HG03378 (cell line): Measurements from ENCODE around the gene TMEM161A.
"Not testable (repeated sequence)": the region's sequence is repeated elsewhere in the genome, so short reads cannot be mapped to it uniquely, and the experiment has no call there.

Source experiments
- ATAC-seq: cut with Tn5 transposase; IDR thresholded peaks from one replicate; pipeline ENCODE4 v1.9.1; 2021; ENCODE audit warnings: mild to moderate bottlenecking, moderate library complexity; ENCODE audit not compliant: unreplicated experiment

Gene TMEM161A

DNA sequence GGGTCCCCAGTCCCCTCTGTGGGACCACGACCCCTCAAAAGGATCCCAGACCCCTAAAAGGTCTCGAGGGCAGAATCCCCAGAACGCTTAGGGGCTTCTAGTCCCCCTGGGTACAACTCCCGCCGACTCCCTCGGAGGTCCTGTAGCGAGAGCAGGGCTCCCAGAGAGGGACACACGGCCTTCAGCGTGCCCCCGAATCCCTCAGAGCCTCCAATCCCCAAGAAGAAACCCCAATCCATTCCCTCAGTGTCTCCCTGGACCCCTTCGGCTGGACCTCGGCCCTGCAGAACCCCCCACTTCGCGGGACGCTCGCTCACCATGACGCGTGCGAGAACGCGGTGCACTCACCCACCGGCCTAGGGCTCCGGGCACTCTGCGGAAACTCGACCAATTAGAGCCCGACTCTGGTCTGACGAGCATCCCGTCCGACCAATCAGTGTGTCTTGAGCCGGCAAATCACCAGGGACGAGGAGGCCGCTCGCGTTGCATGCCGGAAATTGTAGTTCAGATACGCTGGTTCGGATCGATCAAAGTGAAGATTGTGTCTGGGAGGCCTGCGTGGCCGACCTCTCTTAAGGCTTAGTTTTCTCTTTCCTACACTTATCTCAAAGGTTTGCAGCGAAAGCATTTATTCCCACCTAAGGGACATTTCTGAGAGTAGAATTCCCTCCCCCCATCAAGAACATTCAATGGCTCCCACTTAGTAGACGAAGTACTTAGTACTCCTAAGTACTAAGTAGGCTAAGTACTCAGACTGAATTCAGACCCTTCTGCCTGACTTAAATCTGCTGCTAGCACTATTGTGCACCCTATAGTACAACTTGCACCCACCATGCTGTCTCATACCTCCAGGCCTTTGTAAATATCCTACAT lies at the start of gene TMEM161A:
Gene TMEM161A, minus strand, starts transcription at position 370 of the 873 bp plus-strand sequence. Its CDS starts 50 bp downstream, at position 320.
- ATAC-seq, result peak; percentile 93

DNA sequence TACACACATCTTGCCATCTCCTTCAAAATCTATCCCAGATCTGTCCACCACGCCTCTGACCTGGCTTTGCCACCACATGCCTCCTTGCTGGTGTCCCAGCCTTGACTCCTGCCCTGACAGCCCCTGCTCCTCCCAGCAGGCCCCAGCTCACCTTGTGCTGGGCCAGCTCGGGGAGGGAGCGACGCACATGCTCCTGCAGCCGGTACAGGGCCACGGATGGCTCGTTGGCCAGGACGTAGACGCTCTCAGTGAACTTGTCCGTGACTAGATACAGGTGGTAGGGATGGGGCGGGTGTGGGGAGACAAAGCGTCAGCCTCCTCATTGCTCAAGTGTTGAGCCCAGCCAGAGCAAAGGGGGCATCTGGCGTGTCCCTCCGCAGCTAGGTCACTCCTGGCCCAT lies 48.5 kb upstream of the TMEM161A start:
- no peak for ATAC-seq

DNA sequence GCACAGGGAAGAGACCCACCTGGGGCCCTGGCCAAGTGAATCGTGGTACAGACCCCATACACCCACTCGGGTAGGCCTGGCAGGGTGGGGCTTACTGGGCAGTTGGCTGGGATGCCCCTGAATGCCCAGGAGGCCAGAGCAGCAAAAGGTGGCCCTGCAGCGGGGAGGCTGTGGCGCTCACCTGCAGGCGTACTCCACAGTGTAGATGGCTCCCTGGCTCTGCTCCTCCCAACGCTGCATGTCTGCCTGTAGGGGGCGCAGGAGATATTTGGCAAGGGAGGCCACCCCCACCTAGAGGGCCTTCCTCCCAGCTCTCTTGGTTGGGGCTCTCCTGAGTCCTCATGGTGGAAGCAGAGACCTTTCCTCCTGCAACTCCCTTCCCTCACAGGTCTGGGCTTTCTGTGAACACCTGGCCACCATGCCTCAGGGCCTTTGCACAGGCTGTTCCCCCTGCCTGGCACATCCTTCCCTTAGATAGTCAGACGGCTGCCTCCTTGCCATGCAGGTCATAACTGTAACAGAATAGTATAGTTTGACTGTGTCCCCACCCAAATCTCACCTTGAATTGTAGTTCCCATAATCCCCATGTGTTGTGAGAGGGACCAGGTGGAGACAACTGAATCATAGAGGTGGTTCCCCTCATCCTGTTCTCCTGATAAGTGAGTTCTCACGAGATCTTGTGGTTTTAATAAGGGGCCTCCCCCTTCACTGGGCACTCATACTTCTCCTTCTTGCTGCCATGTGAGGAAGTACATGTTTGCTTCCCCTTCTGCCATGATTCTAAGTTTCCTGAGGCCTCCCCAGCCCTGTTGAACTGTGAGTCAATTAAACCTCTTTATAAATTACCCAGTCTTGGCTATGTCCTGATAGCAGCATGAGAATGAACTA lies 47.8 kb upstream of the TMEM161A start:
- no peak for ATAC-seq

DNA sequence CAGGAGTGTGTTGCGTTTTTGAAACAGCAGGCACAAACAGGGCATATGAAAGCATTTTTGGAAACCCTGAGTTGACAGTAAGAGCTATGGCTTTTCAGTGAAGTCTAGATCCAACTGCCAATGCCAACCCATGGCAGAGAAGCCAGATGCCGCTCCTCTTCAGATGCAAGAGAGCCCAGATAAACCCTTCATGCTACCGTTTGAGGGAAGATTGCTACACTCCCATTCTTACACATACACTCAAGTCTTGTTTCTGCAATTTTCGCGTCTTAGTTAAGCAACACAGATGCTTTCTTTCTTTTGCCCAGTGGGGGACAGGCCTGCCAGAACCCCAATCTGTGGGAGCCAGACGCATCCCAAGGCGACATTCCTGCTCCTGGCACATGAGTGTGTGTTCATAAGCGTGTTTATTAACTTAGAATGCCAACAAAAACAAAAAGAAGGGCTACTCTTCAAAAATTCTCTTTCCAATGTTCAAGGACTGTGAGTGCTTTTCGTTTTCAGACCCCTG lies 43.3 kb upstream of the TMEM161A start:
- ATAC-seq, result no peak

DNA sequence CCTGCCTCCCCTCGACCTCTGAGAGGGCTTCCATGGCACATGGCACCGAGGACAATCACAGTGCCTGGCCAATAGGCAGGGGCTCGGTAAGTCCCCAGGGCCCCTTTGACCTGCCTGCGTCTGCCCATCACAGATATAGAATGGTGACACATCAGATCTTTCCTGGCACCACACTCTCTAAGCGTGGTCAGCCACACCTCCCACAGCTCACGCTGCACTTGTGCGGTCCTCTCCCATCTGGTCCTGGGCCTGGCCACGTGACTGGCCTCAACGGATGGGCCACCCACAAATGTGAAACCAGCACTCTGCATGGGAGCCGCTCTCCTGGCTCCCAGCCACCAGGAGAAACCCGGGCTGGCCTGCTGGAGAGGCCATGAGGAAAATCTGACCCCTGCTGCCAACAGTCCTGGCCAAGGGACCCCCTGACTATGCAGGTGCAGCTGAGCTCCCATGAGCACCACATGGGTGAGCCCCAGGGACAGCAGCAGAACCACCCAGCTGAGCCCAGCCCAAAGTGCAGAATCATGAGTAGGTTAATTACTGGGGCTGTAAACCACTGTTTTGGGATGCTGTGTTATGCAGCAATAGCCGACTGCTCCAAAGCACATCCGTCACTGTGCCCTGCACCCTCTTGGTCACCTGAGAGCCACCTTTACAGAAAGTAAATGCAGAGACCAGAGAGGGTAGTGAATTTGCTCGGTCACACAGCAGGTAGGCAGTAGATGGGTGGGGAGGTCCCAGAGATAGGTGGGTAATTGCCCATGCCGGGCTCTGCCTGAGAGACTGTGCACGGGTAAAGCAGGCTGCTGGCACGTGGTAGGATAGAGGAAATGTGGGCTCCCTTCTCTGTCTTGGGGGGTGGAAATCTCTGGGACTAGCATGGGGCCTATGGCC lies 41.5 kb upstream of the TMEM161A start:
- ATAC-seq, result no peak

DNA sequence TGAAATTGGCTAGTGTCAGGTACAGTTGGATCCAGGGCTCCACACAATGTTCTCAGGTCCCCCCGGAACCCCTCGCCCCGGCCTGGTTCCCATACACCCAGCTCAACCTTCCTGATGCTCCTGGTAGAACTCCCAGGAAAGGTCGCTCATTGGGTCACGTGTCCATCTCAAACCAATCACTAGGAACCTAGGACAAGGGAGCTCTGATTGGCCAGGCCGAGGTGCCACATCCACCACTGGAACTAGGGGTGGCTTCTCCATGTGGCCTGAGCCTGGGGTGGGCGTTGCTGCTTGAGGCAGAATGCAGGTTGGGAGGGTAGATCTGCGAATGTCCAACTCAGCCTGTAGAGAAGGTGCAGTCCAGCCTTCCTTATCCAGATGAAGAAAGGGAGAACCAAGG lies 38.7 kb upstream of the TMEM161A start:
- ATAC-seq, result no peak

DNA sequence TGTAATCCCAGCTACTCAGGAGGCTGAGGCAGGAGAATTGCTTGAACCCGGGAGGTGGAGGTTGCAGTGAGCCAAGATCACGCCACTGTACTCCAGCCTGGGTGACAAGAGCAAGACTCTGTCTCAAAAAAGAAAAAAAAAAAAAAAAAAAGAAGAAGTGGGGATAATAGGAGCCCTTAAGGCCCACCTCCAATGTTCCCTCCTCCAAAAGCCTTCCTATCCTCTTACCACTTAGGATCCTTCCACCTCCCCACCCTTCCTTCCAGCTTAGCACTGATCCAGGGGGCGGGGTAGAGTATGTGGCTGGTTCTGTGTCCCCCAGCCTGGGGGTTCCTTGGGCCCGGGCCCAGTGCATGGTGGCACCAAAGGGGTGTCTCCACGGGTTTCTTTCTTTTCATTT lies 35.0 kb upstream of the TMEM161A start:
- ATAC-seq, result not testable (repeated sequence)

DNA sequence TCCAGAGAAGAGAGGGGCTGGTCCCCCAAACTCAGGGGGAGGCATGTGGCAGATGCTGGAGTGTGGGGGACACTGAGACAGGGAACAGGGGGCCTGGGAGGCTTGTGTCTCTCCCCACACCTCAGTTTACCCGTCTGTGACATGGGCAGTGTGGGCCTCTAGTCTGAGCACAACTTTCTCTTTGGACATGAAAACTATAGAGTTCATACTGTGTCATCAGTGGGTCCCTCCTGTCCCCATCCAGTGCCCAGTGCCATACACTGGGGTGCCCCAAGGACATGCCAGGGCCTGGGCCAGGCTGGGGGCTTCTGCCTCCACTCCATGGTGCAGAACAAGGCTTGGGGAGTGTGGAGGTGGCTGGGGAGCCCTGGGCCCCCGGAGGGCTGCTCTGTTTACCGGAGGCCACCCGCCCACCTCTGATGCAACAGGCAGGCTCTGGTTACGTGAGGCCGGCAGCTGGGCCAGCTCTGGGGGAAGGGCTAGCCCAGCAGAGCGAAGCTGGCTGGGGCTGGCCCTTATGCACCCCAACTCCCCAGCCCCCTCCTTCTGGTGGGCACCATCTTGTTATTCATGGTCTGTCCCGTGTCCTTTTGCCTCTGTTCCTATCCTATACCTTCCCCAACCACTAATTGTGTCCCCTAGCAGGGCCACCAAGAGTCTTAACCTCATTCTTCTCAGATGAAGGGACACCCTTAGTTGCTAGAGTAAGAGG lies 33.7 kb upstream of the TMEM161A start:
- no peak for ATAC-seq

DNA sequence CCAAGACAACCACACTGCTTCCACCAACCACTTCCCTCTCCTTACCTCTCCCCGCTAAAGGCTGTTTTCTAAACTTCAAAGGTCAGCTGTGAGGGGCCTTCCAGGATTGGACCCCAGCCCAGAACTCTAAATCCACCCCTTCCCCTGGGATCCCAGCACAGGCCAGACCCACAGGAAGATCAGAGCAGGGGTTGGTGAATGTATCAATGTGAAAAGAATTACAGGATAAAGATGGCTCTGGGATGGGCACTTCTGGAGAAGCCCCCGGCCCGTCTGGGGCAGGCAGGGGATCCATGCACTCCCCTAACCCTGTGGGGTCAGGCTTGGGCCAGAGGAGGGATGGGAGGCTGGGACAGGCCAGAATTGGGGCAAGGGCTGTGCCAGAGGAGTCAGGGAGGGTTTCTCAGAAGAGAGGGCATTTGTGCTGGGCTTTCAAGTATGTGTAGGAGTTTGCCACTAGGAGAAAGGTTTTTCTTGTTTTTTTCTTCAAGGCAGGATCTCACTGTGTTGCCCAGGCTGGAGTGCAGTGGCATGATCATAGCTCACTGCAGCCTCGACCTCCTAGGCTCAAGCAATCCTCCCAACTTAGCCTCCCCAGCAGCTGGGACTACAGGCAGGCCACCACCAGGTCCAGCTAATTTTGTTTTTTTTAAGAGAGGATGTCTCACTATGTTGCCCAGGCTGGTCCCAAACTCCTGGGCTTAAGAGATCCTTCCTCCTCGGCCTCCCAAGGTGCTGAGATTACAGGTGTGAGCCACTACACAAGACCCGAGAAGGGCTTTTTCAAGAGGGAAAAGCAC lies 32.8 kb upstream of the TMEM161A start:
- ATAC-seq, result no peak

DNA sequence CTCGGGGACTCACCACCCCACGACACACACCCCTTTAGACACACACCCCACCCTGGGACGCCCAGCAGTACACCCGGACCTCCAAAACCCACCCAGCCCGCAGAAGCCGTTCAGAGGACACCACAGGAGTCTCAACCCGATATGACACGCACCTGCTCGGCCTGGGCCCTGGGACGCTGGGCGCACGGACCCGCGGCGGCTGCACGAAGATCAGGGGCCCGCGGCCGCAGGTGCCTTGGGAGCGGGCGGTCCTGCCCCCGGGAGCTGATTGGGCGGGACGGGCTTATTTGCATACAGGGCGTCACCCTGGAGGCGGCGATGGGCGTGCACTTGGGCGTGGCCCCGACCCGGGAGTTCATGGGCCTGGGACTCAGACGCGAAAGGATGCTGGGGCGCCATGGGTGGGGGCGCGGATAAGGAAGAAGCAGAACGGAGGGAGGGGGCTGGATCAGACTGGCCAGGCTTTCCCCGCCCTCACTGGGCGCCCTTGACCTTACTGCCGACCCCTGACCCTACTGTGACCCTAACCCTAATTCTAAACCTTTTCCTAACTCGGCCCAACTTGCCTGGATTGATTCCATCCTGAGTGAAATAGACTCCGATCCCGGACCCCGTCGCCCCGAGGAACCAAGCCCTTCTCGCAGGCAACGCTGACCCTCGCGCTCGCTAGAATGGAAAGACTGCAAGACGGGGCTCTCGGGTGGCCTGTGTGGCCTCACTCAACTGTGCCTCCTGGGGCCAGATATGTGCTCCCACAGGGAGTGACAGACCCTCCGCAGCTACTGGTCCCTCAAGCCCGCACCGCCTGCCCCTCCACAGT lies 32.0 kb upstream of the TMEM161A start, which contains the start of gene MEF2B:
Gene MEF2B, minus strand, starts transcription at position 211 of the 820 bp plus-strand sequence. CDS start 19,528 bp downstream, outside the sequence.
- ATAC-seq, result peak; percentile 61

DNA sequence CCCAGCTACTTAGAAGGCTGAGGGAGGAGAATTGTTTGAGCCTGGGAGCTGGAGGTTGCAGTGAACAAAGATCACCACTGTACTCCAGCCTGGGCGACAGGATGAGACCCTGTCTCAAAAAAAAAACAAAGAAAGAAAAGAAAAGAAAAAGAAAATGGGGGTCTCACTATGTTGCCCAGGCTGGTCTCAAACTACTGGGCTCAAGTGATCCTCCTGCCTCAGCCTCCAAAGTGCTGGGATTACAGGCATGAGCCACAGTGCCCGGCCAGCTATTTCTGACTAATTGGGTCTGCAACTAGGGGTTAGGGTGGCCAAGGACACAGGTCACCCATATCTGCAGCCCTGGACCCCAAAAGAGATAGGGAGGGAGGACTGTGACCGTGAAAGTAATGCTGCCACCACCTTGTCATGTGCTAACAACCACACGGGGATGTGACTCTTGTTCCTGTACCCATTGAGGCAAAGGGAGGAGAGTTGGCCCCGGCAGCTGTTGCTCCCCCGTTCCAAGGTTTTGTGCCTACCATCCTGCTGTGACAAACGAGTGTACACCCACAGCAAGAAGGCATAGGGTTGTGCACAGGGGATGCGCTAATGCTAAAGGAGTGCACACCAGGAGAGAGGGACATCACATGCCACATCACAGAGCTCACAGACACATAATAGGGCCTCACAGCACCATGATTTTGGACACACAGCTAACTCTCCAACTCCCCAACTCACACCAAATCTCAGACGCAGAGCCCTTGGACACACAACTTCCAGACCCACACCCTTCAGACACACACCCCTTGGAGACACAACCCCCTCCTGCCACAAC lies 31.2 kb upstream of the TMEM161A start:
- ATAC-seq, result no peak

DNA sequence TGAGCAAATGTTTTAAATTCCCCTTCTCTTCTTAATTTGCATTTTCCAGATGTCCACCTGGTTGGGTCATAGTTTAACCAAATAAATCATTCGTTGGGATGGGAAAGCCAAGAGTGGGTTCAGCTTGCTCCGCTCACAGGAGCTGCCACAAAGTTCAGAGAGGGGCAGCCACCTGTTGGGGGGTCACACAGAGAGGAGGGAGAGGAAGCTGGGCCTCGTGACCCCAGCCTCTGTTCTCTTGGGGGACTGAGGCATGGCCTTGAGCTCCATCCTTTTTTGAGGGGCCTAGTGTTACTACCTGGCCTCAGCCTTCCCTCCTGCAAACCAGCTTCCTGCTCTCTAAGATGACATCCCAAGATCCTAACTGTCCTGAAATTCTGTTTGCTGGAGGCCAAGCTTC lies 29.3 kb upstream of the TMEM161A start:
- ATAC-seq, result no peak

DNA sequence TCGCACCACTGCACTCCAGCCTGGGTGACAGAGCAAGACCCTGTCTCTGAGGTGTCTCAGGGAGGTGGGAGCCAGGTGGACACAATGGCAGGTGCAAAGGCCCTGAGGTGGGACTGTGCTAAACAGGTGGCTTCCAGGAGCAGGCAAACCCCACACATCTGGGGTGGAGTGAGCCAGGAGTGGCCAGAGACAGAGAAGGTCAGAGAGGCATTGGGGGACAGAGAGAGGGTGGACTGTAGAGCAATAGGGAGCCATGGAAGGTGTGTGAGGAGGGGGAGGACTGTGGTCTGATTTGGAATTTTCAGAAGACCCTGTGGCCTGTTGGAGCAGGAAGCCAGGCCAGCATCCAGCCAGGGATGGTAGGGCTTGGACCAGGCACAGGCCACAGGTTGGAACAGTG lies 27.1 kb upstream of the TMEM161A start:
- ATAC-seq, result no peak

DNA sequence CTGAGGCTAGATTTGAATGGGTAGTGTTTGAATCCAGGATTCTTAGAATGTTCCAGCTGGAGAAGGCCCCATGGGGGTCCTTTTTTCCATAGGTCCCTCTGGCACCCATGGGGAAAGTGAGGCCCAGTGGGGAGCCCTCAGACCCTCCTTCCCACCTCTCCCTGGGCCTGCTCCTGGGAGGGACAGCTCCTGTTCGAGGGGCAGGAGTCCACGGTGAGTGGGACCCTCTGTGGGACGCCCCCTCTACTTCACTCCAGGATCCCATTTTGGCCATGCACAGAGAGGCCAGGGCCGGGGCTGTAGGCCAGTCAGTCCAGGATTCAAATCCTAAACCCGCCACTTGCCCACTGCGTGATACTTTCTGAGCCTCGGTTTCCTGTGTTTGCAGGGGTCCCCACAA lies 24.2 kb upstream of the TMEM161A start:
- ATAC-seq, result no peak

DNA sequence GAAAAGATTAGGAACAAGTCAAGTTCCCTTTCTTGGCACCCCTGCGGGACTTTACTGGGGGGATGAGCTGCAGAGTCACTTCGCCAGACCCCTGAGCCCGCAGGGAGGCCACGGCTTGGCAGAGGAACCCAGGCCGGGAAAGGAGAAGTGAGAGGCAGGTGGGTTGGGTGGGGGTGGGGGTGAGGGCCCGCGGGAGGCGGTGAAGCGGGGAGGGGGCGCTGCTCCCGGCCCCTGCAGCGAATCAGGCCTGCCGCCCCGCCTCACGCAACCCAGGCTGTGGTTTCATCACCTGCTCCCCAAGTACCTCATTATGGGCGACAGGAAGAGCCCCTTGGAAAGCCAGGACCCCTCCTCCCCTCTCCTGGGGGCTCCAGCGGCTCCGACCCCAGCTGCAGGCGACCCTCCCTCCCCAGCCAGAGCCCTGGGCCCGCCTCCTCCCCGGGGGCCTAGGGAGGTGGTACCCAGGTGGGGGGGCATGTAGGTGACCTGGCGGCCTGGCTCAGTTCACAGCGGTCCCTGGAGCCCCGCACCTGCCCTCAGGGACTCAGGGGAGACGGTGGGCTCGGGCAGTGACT lies 22.3 kb upstream of the TMEM161A start:
- no peak for ATAC-seq

DNA sequence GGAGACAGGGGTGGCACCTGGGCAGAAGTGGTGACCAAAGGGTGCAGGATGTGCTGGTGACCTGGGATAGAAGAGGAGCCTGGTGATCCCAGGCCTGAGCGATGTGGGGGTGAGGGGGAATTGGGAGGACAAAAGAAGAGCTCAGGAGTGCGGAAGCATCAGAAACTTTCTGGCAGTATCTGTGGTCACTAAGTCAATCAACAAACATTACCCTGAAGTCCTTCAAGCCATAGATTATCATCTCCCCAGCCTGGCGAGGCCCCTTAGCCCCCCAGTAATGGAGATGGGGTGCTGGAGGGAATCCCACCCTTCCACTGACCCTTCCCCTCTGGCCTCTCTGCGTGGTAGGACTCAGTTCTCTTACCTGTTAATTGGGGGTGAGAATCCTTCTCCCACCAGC lies 21.3 kb upstream of the TMEM161A start:
- no peak for ATAC-seq

DNA sequence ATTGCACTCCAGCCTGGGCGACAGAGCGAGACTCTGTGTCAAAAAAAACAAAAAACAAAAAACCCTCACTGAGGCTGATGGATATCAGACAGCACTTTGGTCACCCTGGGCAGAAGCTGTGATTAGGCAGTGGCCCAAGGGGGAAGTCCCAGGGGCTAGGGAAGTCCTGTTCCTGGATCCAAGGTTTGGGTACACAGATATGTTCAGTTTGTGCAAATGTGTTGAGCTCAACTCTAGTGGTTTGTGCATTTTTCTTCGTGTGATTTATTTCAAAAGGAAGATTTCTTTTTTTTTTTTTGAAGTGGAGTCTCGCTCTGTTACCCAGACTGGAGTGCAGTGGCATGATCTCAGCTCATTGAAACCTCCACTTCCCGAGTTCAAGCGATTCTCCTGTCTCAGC lies 19.5 kb upstream of the TMEM161A start:
- ATAC-seq, result no peak
